Vagina (tissue), 2 donors: Measurements from ENCODE around the gene PDE4D. TPM values are rescaled to one million over a fixed set of nuclear protein-coding genes. Genes with fewer than 3 reads are reported as not detected.
A peak's percentile ranks its signal among the peaks of the same experiment; 100 is the strongest.

Source experiments
- DNase-seq, 2 donors: peaks; one replicate each; pipeline ENCODE4 v3.0.0-alpha.2; 2017; ENCODE audit errors: extremely low spot score in 2 of 2
- H3K27ac ChIP-seq: fragments of 200-600 bp; sonication (generic); one replicate; pipeline ENCODE4 v1.5.1; 2019
- H3K27me3 ChIP-seq: fragments of 200-600 bp; sonication (generic); one replicate; pipeline ENCODE4 v1.5.1; 2019
- H3K36me3 ChIP-seq, 2 donors: fragments of 200-600 bp; sonication (generic); one replicate each; pipeline ENCODE4 v1.5.1; 2017 to 2019
- H3K4me1 ChIP-seq: fragments of 200-600 bp; sonication (generic); one replicate; pipeline ENCODE4 v1.5.1; 2019
- H3K4me3 ChIP-seq, 2 donors: fragments of 200-600 bp; sonication (generic); 1 replicate in 1 of 2; 2 replicates in 1 of 2; pipeline ENCODE4 v1.5.1; 2016 to 2019
- H3K9me3 ChIP-seq: fragments of 200-600 bp; sonication (generic); one replicate; pipeline ENCODE4 v1.5.1; 2019
- POLR2A ChIP-seq, 2 donors: fragments of 450-650 bp; IDR thresholded peaks; one replicate each; pipeline ENCODE4 v1.6.1; 2017; ENCODE audit warnings: antibody characterized with exemption in 2 of 2, mild to moderate bottlenecking in 2 of 2, moderate library complexity in 2 of 2
- POLR2AphosphoS5 ChIP-seq, 2 donors: sonication (generic); formaldehyde crosslinking; IDR thresholded peaks; one replicate each; pipeline ENCODE4 v1.9.0; 2017; ENCODE audit warnings: antibody characterized with exemption in 2 of 2, mild to moderate bottlenecking in 2 of 2, low read depth in 1 of 2; ENCODE audit not compliant: insufficient read depth in 1 of 2
- intact Hi-C: fragments of 100-400 bp; cut with DNase I; formaldehyde crosslinking; loops from one replicate; pipeline ENCODE4 v1.15.1; 2023
- total RNA-seq: library from RNA; depleted of rRNA; stranded (reverse); fragments of >200 nt; gene quantifications from one replicate; pipeline ENCODE4 v1.2.3, GENCODE V29; 2016
- TF ChIP-seq, protein P1 (sequence below), 3 experiments: fragments of 450-650 bp in 2 of 3; fragments of 200-600 bp in 1 of 3; sonication (generic) in 1 of 3; IDR thresholded peaks; one replicate each; pipeline ENCODE4 v1.5.1; 2017 to 2019; ENCODE audit warnings: antibody characterized with exemption in 3 of 3, mild to moderate bottlenecking in 2 of 3, moderate library complexity in 2 of 3

PDE4D gene
- total RNA-seq, 1 donor from 2014 or later, result 86.9 TPM

DNA sequence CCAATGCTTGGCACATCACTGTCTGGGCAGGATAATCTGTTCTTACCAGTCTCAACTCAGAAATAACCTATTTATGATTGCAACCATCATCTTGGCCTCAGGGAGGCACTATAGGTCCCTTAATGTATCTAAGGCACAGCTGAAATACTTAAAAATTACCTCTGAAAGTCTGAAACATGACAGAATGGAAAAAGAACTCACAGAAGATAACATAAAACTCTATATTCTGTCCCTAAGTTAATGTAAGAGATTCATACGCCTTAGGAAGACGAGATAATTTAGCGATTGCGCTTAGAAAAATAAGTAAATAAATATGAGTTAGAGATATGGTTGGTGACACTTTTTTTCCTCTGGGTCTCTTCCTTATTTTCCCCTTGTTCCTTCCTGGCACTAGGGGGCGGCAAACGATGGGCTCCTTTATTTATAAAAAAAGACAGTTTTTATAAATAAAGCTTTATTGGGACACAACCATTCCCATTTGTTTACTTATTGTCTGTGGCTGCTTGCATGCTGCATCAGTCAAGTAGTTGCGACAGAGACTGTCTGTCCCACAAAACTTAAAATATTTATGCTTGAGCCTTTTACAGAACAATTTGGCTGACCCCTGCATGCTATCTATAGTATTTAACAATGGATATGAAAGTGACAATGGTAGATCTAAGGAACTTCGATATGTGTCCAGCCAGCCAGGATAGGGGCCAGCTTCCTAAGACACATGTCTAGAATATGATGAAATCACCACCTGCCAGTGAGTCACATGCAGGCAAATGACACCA lies 79.6 kb downstream of the PDE4D start:
- H3K27me3 ChIP-seq, result no peaks in the 10 kb centered on the region
- H3K4me3 ChIP-seq, result no peak overlapping the region

DNA sequence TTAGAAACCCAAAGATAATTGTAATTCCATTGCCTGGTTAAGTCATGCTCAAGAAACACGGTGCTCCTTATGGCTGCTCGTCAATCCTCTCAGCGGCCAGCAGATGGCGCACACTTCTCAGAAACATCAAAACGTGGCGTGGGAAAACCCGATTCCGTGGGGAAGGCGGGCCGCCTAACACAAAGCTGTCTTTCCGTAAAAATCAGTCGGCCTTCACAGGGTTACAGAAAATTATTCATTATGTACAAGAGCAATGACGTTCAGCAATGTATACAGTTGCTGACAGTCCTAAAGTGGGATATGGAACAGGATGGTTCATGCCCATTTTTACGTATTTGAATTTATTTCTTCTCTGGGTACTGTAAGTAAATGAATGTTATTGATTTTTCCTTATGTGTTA lies 83.5 kb downstream of the PDE4D start:
- Histone ChIP-seq H3K4me3 (no peak overlapping the region), H3K9me3 (no peaks in the 10 kb centered on the region), H3K36me3 (no peaks in the 10 kb centered on the region), H3K4me1 (no peaks in the 10 kb centered on the region), H3K27me3 (no peaks in the 10 kb centered on the region), H3K27ac (no peak overlapping the region)
- DNase-seq, result no peak
- intact Hi-C loops, result loop anchor here (10.0 kb wide), 1 partner anchor 575 kb away; no protein-coding TSS in a partner anchor
- TF ChIP-seq, protein P1, sequence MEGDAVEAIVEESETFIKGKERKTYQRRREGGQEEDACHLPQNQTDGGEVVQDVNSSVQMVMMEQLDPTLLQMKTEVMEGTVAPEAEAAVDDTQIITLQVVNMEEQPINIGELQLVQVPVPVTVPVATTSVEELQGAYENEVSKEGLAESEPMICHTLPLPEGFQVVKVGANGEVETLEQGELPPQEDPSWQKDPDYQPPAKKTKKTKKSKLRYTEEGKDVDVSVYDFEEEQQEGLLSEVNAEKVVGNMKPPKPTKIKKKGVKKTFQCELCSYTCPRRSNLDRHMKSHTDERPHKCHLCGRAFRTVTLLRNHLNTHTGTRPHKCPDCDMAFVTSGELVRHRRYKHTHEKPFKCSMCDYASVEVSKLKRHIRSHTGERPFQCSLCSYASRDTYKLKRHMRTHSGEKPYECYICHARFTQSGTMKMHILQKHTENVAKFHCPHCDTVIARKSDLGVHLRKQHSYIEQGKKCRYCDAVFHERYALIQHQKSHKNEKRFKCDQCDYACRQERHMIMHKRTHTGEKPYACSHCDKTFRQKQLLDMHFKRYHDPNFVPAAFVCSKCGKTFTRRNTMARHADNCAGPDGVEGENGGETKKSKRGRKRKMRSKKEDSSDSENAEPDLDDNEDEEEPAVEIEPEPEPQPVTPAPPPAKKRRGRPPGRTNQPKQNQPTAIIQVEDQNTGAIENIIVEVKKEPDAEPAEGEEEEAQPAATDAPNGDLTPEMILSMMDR (IDR thresholded peaks at IDR 0.05), result peak; percentile 82 to 91 (median 86)
- TF ChIP-seq POLR2AphosphoS5 (IDR thresholded peaks at IDR 0.05; ENCODE audit: insufficient read depth in 1 of 2, low read depth in 1 of 2) (no peak), POLR2A (IDR thresholded peaks at IDR 0.05) (no peak)

More for the DNA sequence above, 79.6 kb downstream of the PDE4D start:
- Histone ChIP-seq H3K9me3 (no peaks in the 10 kb centered on the region), H3K4me1 (no peaks in the 10 kb centered on the region), H3K27ac (no peak overlapping the region), H3K36me3 (no peaks in the 10 kb centered on the region)
- DNase-seq, result no peak
- TF ChIP-seq, protein P1 (IDR thresholded peaks at IDR 0.05), result no peak
- TF ChIP-seq POLR2A (IDR thresholded peaks at IDR 0.05) (no peak), POLR2AphosphoS5 (IDR thresholded peaks at IDR 0.05; ENCODE audit: insufficient read depth in 1 of 2, low read depth in 1 of 2) (no peak)
- intact Hi-C loops, result loop anchor here (10.0 kb wide), 1 partner anchor 571 kb away; no protein-coding TSS in a partner anchor

DNA sequence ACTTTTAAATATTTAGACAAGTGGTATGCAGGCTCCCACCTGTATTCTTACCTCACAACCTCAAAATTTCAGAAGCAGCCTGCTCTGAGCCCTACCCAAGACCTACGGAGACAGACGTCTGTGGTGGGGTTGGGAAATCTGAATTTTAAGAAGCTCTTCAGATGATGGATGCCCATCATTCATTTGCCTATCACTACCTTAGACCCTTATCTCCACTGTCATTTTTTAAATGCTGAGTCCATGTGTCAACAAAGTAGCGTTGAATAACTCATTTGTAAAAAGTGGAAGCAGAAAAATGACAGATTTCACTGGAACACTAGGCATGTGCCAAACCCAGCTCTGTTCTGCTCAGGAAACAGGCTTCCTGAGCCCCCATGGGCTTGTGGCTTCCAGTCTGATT lies 85.7 kb downstream of the PDE4D start:
- intact Hi-C loops, result loop anchor here (10.0 kb wide), 2 partner anchors 423 to 867 kb away; no protein-coding TSS in a partner anchor

DNA sequence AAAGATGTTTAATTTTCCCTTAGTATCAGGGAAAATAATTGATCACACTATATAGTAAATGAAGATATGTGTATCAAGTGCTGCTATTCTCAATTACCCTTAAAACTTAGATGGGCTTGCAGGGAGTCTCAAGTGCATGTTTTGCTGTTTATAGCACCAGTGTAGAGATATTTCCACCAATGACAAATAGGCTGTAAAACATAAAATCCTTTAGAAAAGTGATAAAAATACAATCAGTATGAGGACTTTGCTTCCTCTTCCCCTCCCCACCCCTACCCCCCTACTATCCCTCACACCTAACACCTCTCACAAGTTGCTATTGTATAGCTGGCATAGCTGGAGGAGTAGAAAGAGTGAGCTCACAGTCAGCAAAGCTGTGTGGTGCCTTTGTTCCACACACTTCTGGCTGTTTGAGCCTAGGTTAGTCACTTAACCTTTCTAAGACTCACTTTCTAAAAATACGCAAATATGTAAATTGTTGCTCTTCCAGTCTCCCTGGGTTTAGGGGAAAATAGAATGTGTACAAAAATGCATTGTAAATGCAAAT lies 93.1 kb downstream of the PDE4D start:
- no peaks in the 10 kb centered on the region for H3K36me3 ChIP-seq
- no peaks in the 10 kb centered on the region for H3K9me3 ChIP-seq
- H3K27me3 ChIP-seq, result no peaks in the 10 kb centered on the region
- H3K27ac ChIP-seq, result no peak overlapping the region
- H3K4me3 ChIP-seq, result no peak overlapping the region
- TF ChIP-seq POLR2AphosphoS5 (IDR thresholded peaks at IDR 0.05; ENCODE audit: insufficient read depth in 1 of 2, low read depth in 1 of 2) (no peak), POLR2A (IDR thresholded peaks at IDR 0.05) (no peak)
- TF ChIP-seq, protein P1 (IDR thresholded peaks at IDR 0.05), result no peak
- intact Hi-C loops, result loop anchor here (10.0 kb wide), 2 partner anchors 416 to 874 kb away; no protein-coding TSS in a partner anchor
- H3K4me1 ChIP-seq, result peaks cover 14% of the 10 kb centered on the region
- DNase-seq, result no peak

More for the DNA sequence above, 85.7 kb downstream of the PDE4D start:
- no peaks in the 10 kb centered on the region for H3K4me1 ChIP-seq
- TF ChIP-seq, protein P1 (IDR thresholded peaks at IDR 0.05), result no peak
- no peak for TF ChIP-seq POLR2AphosphoS5 (IDR thresholded peaks at IDR 0.05; ENCODE audit: insufficient read depth in 1 of 2, low read depth in 1 of 2)
- no peak for TF ChIP-seq POLR2A (IDR thresholded peaks at IDR 0.05)
- H3K36me3 ChIP-seq, result no peaks in the 10 kb centered on the region
- DNase-seq, result no peak
- no peak overlapping the region for H3K4me3 ChIP-seq
- no peak overlapping the region for H3K27ac ChIP-seq
- no peaks in the 10 kb centered on the region for H3K9me3 ChIP-seq
- H3K27me3 ChIP-seq, result no peaks in the 10 kb centered on the region
